Neural progenitor cell (in vitro differentiated cells): ENCODE results near the gene CCDC7.

Experiments
- EZH2 ChIP-seq: fragments of 200-600 bp; sonication (generic); IDR thresholded peaks from 2 replicates; pipeline ENCODE4 v1.6.1; 2017; ENCODE audit warnings: antibody characterized with exemption, mild to moderate bottlenecking, moderate library complexity
- EZH2phosphoT487 ChIP-seq: fragments of 200-600 bp; sonication (generic); IDR thresholded peaks from 2 replicates; pipeline ENCODE4 v1.6.1; 2017; ENCODE audit warnings: antibody characterized with exemption
- TF ChIP-seq, protein P1 (sequence below): fragments of 200-600 bp; sonication (generic); IDR thresholded peaks from 2 replicates; pipeline ENCODE4 v1.5.1; 2017; ENCODE audit warnings: antibody characterized with exemption, mild to moderate bottlenecking

DNA sequence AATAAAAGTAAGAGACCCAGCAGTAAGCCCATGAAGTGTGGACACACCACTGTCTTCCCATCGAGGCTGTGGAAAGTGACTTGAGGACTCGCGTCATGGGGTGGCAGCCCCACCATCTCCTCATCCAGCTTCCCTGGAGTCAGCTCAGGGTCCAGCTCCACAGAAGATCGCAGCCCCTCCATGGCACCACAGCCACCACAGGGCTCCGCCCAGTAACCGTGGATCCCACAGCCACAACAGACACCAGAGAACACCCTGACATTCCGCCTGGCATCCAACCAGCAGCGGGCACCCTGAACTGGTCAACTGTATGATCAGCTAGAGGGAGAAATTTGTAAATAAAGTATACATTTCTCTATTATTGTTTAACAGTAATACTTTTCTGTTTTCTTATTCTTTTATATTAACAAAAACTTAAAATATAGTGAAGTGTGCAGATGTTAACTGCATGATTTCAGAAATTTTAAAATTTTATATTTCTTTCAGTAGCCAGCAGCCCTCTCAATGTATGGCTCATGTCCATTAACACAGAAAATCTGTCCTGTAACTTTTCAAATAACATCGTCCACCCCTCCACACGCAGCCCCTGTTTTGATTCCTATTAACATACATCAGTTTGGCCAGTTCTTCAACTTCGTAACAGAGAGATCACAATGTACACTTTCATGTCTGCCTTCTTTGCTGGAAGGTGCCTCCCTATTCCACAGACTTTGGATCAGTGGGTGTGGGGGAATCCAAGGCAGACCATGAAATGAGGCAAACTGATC, 442.4 kb downstream of the CCDC7 start:
- TF ChIP-seq, protein P1, sequence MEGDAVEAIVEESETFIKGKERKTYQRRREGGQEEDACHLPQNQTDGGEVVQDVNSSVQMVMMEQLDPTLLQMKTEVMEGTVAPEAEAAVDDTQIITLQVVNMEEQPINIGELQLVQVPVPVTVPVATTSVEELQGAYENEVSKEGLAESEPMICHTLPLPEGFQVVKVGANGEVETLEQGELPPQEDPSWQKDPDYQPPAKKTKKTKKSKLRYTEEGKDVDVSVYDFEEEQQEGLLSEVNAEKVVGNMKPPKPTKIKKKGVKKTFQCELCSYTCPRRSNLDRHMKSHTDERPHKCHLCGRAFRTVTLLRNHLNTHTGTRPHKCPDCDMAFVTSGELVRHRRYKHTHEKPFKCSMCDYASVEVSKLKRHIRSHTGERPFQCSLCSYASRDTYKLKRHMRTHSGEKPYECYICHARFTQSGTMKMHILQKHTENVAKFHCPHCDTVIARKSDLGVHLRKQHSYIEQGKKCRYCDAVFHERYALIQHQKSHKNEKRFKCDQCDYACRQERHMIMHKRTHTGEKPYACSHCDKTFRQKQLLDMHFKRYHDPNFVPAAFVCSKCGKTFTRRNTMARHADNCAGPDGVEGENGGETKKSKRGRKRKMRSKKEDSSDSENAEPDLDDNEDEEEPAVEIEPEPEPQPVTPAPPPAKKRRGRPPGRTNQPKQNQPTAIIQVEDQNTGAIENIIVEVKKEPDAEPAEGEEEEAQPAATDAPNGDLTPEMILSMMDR, result no peak
- TF ChIP-seq EZH2 (no peak), EZH2phosphoT487 (no peak)
